HEK293 (cell line): Measurements from ENCODE around the gene GNS.

Experiments
- CTCF ChIA-PET: fragments of 350-600 bp; formaldehyde crosslinking; extraction: SDS; loops from one replicate; lab custom pipeline; 2021; ENCODE audit warnings: antibody characterized with exemption; lab: Yijun Ruan, JAX
- POLR2A ChIA-PET: fragments of 300-600 bp; formaldehyde crosslinking; extraction: SDS; loops from one replicate; lab custom pipeline; 2020; ENCODE audit warnings: antibody characterized with exemption, inconsistent platforms; lab: Yijun Ruan, JAX
- H3K27ac ChIP-seq: fragments of 200-500 bp; sonication (Bioruptor generic); 2 replicates; pipeline ENCODE4 v1.5.1; 2014; ENCODE audit warnings: low read depth, low read length, control low read depth, inconsistent platforms; ENCODE audit errors: extremely low read depth
- H3K36me3 ChIP-seq, 2 experiments: fragments of 200-500 bp in 1 of 2; sonication (Bioruptor generic) in 1 of 2; 1 replicate in 1 of 2; 2 replicates in 1 of 2; pipeline ENCODE4 v1.5.1; 2014 to 2017; ENCODE audit warnings: inconsistent platforms in 2 of 2, low read length in 2 of 2; ENCODE audit not compliant: control insufficient read depth in 2 of 2, insufficient read depth in 1 of 2
- H3K4me1 ChIP-seq: fragments of 200-500 bp; sonication (Bioruptor generic); 2 replicates; pipeline ENCODE4 v1.5.1; 2014; ENCODE audit warnings: mild to moderate bottlenecking, low read length, inconsistent platforms; ENCODE audit not compliant: control insufficient read depth, insufficient read depth
- H3K4me3 ChIP-seq: 2 replicates; pipeline ENCODE4 v1.5.1; 2011; ENCODE audit warnings: low read depth, mild to moderate bottlenecking, control low read depth, low read length, moderate library complexity
- H3K9me3 ChIP-seq: fragments of 200-500 bp; sonication (Bioruptor generic); 2 replicates; pipeline ENCODE4 v1.5.1; 2014; ENCODE audit warnings: low read depth, low read length, inconsistent platforms; ENCODE audit not compliant: control insufficient read depth, insufficient read depth
- GLI2 ChIP-seq: fragments of 450-650 bp; formaldehyde crosslinking; IDR thresholded peaks from 2 replicates; pipeline ENCODE4; 2017; ENCODE audit warnings: missing biosample characterization, missing genetic modification characterization, low read depth, borderline replicate concordance
- INSM2 ChIP-seq: fragments of 450-650 bp; formaldehyde crosslinking; IDR thresholded peaks from 2 replicates; pipeline ENCODE4 v1.5.1; 2016; ENCODE audit warnings: missing biosample characterization, missing genetic modification characterization
- KLF10 ChIP-seq: fragments of 450-650 bp; IDR thresholded peaks from 2 replicates; pipeline ENCODE4 v1.5.1; 2018; ENCODE audit warnings: missing biosample characterization, mild to moderate bottlenecking, missing genetic modification characterization
- SP7 ChIP-seq: fragments of 450-650 bp; formaldehyde crosslinking; IDR thresholded peaks from 2 replicates; pipeline ENCODE4 v1.5.1; 2016; ENCODE audit warnings: missing biosample characterization, missing genetic modification characterization
- ZBTB17 ChIP-seq: fragments of 450-650 bp; formaldehyde crosslinking; IDR thresholded peaks from 2 replicates; pipeline ENCODE4 v1.5.1; 2016; ENCODE audit warnings: missing biosample characterization, missing genetic modification characterization
- ZEB2 ChIP-seq: fragments of 450-650 bp; formaldehyde crosslinking; IDR thresholded peaks from 2 replicates; pipeline ENCODE4 v1.5.1; 2016; ENCODE audit warnings: missing biosample characterization, missing genetic modification characterization
- ZNF239 ChIP-seq: fragments of 450-650 bp; formaldehyde crosslinking; IDR thresholded peaks from 2 replicates; pipeline ENCODE4 v1.5.1; 2016; ENCODE audit warnings: missing biosample characterization, missing genetic modification characterization
- ZNF302 ChIP-seq: fragments of 450-650 bp; formaldehyde crosslinking; IDR thresholded peaks from 2 replicates; pipeline ENCODE4 v1.5.1; 2016; ENCODE audit warnings: missing biosample characterization, missing genetic modification characterization, low read depth
- ZNF335 ChIP-seq: fragments of 450-650 bp; formaldehyde crosslinking; conservative IDR thresholded peaks from 2 replicates; pipeline ENCODE4 v1.5.1; 2016; ENCODE audit warnings: missing biosample characterization, missing genetic modification characterization
- ZNF423 ChIP-seq: fragments of 450-650 bp; formaldehyde crosslinking; IDR thresholded peaks from 2 replicates; pipeline ENCODE4 v1.5.1; 2016; ENCODE audit warnings: missing biosample characterization, missing genetic modification characterization
- ZNF449 ChIP-seq: fragments of 450-650 bp; formaldehyde crosslinking; IDR thresholded peaks from 2 replicates; pipeline ENCODE4 v1.5.1; 2017; ENCODE audit warnings: missing biosample characterization, mild to moderate bottlenecking, missing genetic modification characterization, moderate library complexity
- ZNF571 ChIP-seq: fragments of 450-650 bp; formaldehyde crosslinking; IDR thresholded peaks from 2 replicates; pipeline ENCODE4 v1.5.0; 2017; ENCODE audit warnings: missing biosample characterization, missing genetic modification characterization
- ZNF585B ChIP-seq: fragments of 450-650 bp; formaldehyde crosslinking; IDR thresholded peaks from 2 replicates; pipeline ENCODE4 v1.5.1; 2016; ENCODE audit warnings: missing biosample characterization, missing genetic modification characterization
- ZNF785 ChIP-seq: fragments of 450-650 bp; formaldehyde crosslinking; IDR thresholded peaks from 2 replicates; pipeline ENCODE4 v1.5.1; 2016; ENCODE audit warnings: missing biosample characterization, missing genetic modification characterization
- ZSCAN23 ChIP-seq: fragments of 450-650 bp; formaldehyde crosslinking; IDR thresholded peaks from 2 replicates; pipeline ENCODE4 v1.5.1; 2016; ENCODE audit warnings: missing biosample characterization, missing genetic modification characterization
- ZXDB ChIP-seq: fragments of 450-650 bp; formaldehyde crosslinking; IDR thresholded peaks from 2 replicates; pipeline ENCODE4 v1.5.1; 2016; ENCODE audit warnings: missing biosample characterization, missing genetic modification characterization
- TF ChIP-seq, protein P1 (sequence below): fragments of 450-650 bp; formaldehyde crosslinking; IDR thresholded peaks from 2 replicates; pipeline ENCODE4 v1.5.1; 2016; ENCODE audit warnings: missing biosample characterization, missing genetic modification characterization
- TF ChIP-seq, protein P2 (sequence below): fragments of 450-650 bp; formaldehyde crosslinking; IDR thresholded peaks from 2 replicates; pipeline ENCODE4 v1.5.1; 2016; ENCODE audit warnings: missing biosample characterization, missing genetic modification characterization

GNS gene

GRCh38 chr12:64757771-64758170 is 1.4 kb downstream of the GNS start:
- ChIA-PET CTCF (interaction anchor here (0.7 kb wide), 1 partner anchor 38 kb away, joined by 4 read pairs; no protein-coding TSS in a partner anchor), POLR2A (no interaction called here)
- Histone ChIP-seq H3K4me3 (no peak overlapping the region), H3K9me3 (no peaks in the 10 kb centered on the region), H3K4me1 (no peaks in the 10 kb centered on the region), H3K36me3 (peaks cover 0 to 15% of the 10 kb centered on the region in 2 experiments; a peak in 2 of 3 replicates), H3K27ac (no peak overlapping the region)
- TF ChIP-seq GLI2 (tag by site-specific recombination): no peak
- peak; percentile 36; the same call in 1 of the 2 replicates for TF ChIP-seq ZBTB17 (tag by site-specific recombination)
- TF ChIP-seq, protein P1, sequence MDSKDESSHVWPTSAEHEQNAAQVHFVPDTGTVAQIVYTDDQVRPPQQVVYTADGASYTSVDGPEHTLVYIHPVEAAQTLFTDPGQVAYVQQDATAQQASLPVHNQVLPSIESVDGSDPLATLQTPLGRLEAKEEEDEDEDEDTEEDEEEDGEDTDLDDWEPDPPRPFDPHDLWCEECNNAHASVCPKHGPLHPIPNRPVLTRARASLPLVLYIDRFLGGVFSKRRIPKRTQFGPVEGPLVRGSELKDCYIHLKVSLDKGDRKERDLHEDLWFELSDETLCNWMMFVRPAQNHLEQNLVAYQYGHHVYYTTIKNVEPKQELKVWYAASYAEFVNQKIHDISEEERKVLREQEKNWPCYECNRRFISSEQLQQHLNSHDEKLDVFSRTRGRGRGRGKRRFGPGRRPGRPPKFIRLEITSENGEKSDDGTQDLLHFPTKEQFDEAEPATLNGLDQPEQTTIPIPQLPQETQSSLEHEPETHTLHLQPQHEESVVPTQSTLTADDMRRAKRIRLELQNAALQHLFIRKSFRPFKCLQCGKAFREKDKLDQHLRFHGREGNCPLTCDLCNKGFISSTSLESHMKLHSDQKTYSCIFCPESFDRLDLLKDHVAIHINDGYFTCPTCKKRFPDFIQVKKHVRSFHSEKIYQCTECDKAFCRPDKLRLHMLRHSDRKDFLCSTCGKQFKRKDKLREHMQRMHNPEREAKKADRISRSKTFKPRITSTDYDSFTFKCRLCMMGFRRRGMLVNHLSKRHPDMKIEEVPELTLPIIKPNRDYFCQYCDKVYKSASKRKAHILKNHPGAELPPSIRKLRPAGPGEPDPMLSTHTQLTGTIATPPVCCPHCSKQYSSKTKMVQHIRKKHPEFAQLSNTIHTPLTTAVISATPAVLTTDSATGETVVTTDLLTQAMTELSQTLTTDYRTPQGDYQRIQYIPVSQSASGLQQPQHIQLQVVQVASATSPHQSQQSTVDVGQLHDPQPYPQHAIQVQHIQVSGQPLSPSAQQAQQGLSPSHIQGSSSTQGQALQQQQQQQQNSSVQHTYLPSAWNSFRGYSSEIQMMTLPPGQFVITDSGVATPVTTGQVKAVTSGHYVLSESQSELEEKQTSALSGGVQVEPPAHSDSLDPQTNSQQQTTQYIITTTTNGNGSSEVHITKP (tag by site-specific recombination): no peak

GRCh38 chr12:64756376-64756775 is 2.8 kb downstream of the GNS start:
- TF ChIP-seq ZNF585B (tag by site-specific recombination): no peak
- TF ChIP-seq ZNF423 (tag by site-specific recombination): no peak
- TF ChIP-seq ZNF785 (tag by site-specific recombination): no peak
- TF ChIP-seq SP7 (tag by site-specific recombination): no peak
- TF ChIP-seq ZNF302 (tag by site-specific recombination): no peak
- no peak for TF ChIP-seq ZNF335 (tag by site-specific recombination)
- TF ChIP-seq KLF10: no peak
- no peak for TF ChIP-seq ZNF449 (tag by site-specific recombination)
- no peak for TF ChIP-seq ZNF239 (tag by site-specific recombination)
- no peak for TF ChIP-seq INSM2
- no peak for TF ChIP-seq ZXDB (tag by site-specific recombination)
- no peak for TF ChIP-seq ZNF571 (tag by site-specific recombination)
- no peak for TF ChIP-seq ZSCAN23 (tag by site-specific recombination)
- TF ChIP-seq, protein P2, sequence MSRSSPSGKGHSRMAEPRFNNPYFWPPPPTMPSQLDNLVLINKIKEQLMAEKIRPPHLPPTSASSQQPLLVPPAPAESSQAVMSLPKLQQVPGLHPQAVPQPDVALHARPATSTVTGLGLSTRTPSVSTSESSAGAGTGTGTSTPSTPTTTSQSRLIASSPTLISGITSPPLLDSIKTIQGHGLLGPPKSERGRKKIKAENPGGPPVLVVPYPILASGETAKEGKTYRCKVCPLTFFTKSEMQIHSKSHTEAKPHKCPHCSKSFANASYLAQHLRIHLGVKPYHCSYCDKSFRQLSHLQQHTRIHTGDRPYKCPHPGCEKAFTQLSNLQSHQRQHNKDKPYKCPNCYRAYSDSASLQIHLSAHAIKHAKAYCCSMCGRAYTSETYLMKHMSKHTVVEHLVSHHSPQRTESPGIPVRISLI: no peak
- TF ChIP-seq ZEB2 (tag by site-specific recombination): no peak
- Histone ChIP-seq H3K27ac (no peak overlapping the region), H3K9me3 (no peaks in the 10 kb centered on the region), H3K4me3 (no peak overlapping the region), H3K36me3 (peaks cover 4 to 23% of the 10 kb centered on the region in 2 experiments), H3K4me1 (no peaks in the 10 kb centered on the region)
- ChIA-PET POLR2A (interaction anchor here (0.6 kb wide), 1 partner anchor 35 kb away, joined by 3 read pairs; no protein-coding TSS in a partner anchor), CTCF (interaction anchor here (0.6 to 0.9 kb wide), 3 partner anchors 20 to 45 kb away, joined by 3 to 4 read pairs (median 4); no protein-coding TSS in a partner anchor)
